ENCODE data around the gene S100B.

The S100B gene

GRCh38 chr21:46604975-46605766 lies at the start of gene S100B:
TSS of gene S100B (minus strand) at chr21:46605082. CDS start at chr21:46602415, 2,667 bp downstream.
- Mint-ChIP-seq H3K4me3 (no peak within 1 kb of the TSS), H3K36me3 (ENCODE audit: low read depth) (no peaks in the 10 kb centered on the region), H3K27me3 (ENCODE audit: low read depth, poor library complexity) (peaks cover 24% of the 10 kb centered on the region), H3K9me3 (peaks cover 12% of the 10 kb centered on the region), H3K27ac (no peak within 1 kb of the TSS), H3K4me1 (peaks cover 37% of the 10 kb centered on the region)
- no peak for DNase-seq
- no peak for TF ChIP-seq CTCF (IDR thresholded peaks at IDR 0.05)

- no peaks in the 10 kb centered on the region for H3K27me3 Mint-ChIP-seq (ENCODE audit: low read depth, poor library complexity)
- H3K9me3 Mint-ChIP-seq: peaks cover 32% of the 10 kb centered on the region
- no peaks in the 10 kb centered on the region for H3K4me1 Mint-ChIP-seq
- peak overlapping the region; percentile 72 for H3K27ac Mint-ChIP-seq
- peaks cover 81% of the 10 kb centered on the region for H3K36me3 Mint-ChIP-seq (ENCODE audit: low read depth)
- no peak for TF ChIP-seq CTCF (IDR thresholded peaks at IDR 0.05)
- no peak overlapping the region for H3K4me3 Mint-ChIP-seq
- DNase-seq: no peak
Measured at GRCh38 chr21:46651121-46651520, 46.2 kb upstream of the S100B start.

GRCh38 chr21:46650476-46651098 lies 45.7 kb upstream of the S100B start:
- Mint-ChIP-seq H3K27ac (peak overlapping the region; percentile 72), H3K36me3 (ENCODE audit: low read depth) (peaks cover 81% of the 10 kb centered on the region)

GRCh38 chr21:46649356-46649755 lies 44.5 kb upstream of the S100B start:
- H3K36me3 Mint-ChIP-seq (ENCODE audit: low read depth): peaks cover 81% of the 10 kb centered on the region
- no peak overlapping the region for H3K4me3 Mint-ChIP-seq
- H3K9me3 Mint-ChIP-seq: peaks cover 14% of the 10 kb centered on the region
- no peak for DNase-seq
- TF ChIP-seq CTCF (IDR thresholded peaks at IDR 0.05): no peak
- no peaks in the 10 kb centered on the region for H3K4me1 Mint-ChIP-seq
- H3K27me3 Mint-ChIP-seq (ENCODE audit: low read depth, poor library complexity): no peaks in the 10 kb centered on the region
- no peak overlapping the region for H3K27ac Mint-ChIP-seq

More at GRCh38 chr21:46650476-46651098, 45.7 kb upstream of the S100B start:
- TF ChIP-seq CTCF (IDR thresholded peaks at IDR 0.05): no peak
- Mint-ChIP-seq H3K27me3 (ENCODE audit: low read depth, poor library complexity) (no peaks in the 10 kb centered on the region), H3K9me3 (peaks cover 26% of the 10 kb centered on the region), H3K4me1 (no peaks in the 10 kb centered on the region), H3K4me3 (no peak overlapping the region)
- DNase-seq: no peak

GRCh38 chr21:46648539-46648938 lies 43.7 kb upstream of the S100B start:
- H3K4me1 Mint-ChIP-seq: no peaks in the 10 kb centered on the region
- peaks cover 6% of the 10 kb centered on the region for H3K9me3 Mint-ChIP-seq
- DNase-seq: no peak
- H3K4me3 Mint-ChIP-seq: no peak overlapping the region
- peaks cover 81% of the 10 kb centered on the region for H3K36me3 Mint-ChIP-seq (ENCODE audit: low read depth)
- no peak overlapping the region for H3K27ac Mint-ChIP-seq
- no peaks in the 10 kb centered on the region for H3K27me3 Mint-ChIP-seq (ENCODE audit: low read depth, poor library complexity)
- TF ChIP-seq CTCF (IDR thresholded peaks at IDR 0.05): no peak
